Panc1 (cell line): ENCODE data around the gene HOXA10.

ENCODE experiments used
- CTCF ChIP-seq: fragments of 450-650 bp; IDR thresholded peaks from 2 replicates; pipeline ENCODE4 v1.5.1; 2017; ENCODE audit warnings: mild to moderate bottlenecking
- POLR2AphosphoS5 ChIP-seq: IDR thresholded peaks from 2 replicates; pipeline ENCODE4 v1.6.1; 2012; ENCODE audit warnings: mild to moderate bottlenecking, low read depth, low read length, moderate library complexity
- REST ChIP-seq, 2 experiments: IDR thresholded peaks; 2 replicates each; pipeline ENCODE4 v1.6.1; 2011 to 2012; ENCODE audit warnings: low read depth in 2 of 2, control low read depth in 1 of 2, low read length in 1 of 2, mild to moderate bottlenecking in 1 of 2, moderate library complexity in 1 of 2; ENCODE audit not compliant: insufficient read depth in 1 of 2
- SIN3A ChIP-seq: IDR thresholded peaks from 2 replicates; pipeline ENCODE4 v1.6.1; 2012; ENCODE audit warnings: low read depth, mild to moderate bottlenecking, low read length, moderate library complexity, borderline replicate concordance; ENCODE audit not compliant: insufficient read depth
- TCF7L2 ChIP-seq: IDR thresholded peaks from 2 replicates; pipeline ENCODE4 v1.6.1; 2011; ENCODE audit warnings: mild to moderate bottlenecking, low read depth, low read length, inconsistent platforms

GRCh38 chr7:27221201-27221797 is 47.2 kb upstream of the HOXA10 start:
- no peak for TF ChIP-seq CTCF
- TF ChIP-seq POLR2AphosphoS5 = no peak
- no peak for TF ChIP-seq REST (IDR thresholded peaks at IDR 0.05; ENCODE audit: insufficient read depth in 1 of 2, low read depth in 2 of 2, low read length in 1 of 2)
- TF ChIP-seq SIN3A = no peak
- no peak for TF ChIP-seq TCF7L2
